OCI-LY1 (cell line): ENCODE measurements around the gene SMAP2.

Experiments used
- EZH2 ChIP-seq: fragments of 200-600 bp; sonication (generic), shearing (Covaris generic); IDR thresholded peaks from 2 replicates; pipeline ENCODE4 v1.8.0; 2017; ENCODE audit warnings: borderline replicate concordance, mixed run types, mild to moderate bottlenecking, antibody characterized with exemption, low read length, moderate library complexity, mixed read lengths
- TF ChIP-seq, protein P1 (sequence below): fragments of 200-600 bp; sonication (generic), shearing (Covaris generic); IDR thresholded peaks from 2 replicates; pipeline ENCODE4 v1.5.1; 2017; ENCODE audit warnings: mild to moderate bottlenecking, antibody characterized with exemption, low read length, moderate library complexity, mixed read lengths

DNA sequence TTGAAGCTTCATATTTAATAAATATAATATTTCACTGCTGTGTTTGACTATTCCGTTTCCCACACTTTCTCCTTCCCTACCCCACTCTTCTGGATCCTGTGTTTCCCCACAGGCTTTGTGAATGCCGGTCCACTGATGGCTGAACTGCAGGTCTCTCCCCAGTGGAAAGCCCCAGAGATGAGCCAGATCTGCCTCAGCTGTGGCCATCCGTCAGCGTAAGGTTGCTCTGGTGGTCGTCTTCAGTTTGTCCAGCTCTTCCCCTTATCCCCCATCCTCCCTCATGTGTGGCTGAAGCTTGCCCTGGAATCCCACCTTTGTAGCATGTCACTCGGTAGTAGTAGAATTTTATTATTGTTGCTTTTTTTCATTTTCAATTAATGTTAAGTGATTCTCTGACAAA, 11.4 kb downstream of the SMAP2 start:
- TF ChIP-seq, protein P1, sequence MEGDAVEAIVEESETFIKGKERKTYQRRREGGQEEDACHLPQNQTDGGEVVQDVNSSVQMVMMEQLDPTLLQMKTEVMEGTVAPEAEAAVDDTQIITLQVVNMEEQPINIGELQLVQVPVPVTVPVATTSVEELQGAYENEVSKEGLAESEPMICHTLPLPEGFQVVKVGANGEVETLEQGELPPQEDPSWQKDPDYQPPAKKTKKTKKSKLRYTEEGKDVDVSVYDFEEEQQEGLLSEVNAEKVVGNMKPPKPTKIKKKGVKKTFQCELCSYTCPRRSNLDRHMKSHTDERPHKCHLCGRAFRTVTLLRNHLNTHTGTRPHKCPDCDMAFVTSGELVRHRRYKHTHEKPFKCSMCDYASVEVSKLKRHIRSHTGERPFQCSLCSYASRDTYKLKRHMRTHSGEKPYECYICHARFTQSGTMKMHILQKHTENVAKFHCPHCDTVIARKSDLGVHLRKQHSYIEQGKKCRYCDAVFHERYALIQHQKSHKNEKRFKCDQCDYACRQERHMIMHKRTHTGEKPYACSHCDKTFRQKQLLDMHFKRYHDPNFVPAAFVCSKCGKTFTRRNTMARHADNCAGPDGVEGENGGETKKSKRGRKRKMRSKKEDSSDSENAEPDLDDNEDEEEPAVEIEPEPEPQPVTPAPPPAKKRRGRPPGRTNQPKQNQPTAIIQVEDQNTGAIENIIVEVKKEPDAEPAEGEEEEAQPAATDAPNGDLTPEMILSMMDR = no peak
- no peak for TF ChIP-seq EZH2
